Ovary (tissue), 3 donors: ENCODE results near the gene MEGF6.

ENCODE experiments used
- POLR2A ChIP-seq: fragments of 450-650 bp; IDR thresholded peaks from one replicate; pipeline ENCODE4 v1.6.1; 2017; ENCODE audit warnings: antibody characterized with exemption, mild to moderate bottlenecking, moderate library complexity
- TF ChIP-seq, protein P1 (sequence below), 3 donors: fragments of 450-650 bp in 2 of 3; fragments of 200-600 bp in 1 of 3; IDR thresholded peaks; one replicate each; pipeline versions ENCODE4 v1.5.1 to v1.8.0; 2016 to 2022; ENCODE audit warnings: antibody characterized with exemption in 3 of 3, mild to moderate bottlenecking in 1 of 3
- donor health status: DM: no; HTN: no; CAD: no.

DNA sequence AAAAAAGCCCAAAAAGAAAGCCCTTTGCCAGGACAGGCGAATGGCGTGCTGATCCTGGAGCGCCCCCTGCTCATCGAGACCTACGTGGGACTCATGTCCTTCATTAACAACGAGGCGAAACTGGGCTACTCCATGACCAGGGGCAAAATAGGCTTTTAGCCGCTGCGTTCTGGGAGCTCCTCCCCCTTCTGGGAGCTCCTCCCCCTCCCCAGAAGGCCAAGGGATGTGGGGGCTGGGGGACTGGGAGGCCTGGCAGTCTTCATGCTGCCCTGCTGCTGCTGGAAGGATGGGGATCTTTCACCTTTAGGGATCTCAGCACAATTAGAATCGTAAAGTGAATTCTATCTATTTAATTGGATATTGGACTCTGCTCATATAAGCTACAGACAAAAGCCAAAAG is 17.1 kb upstream of the MEGF6 start:
- TF ChIP-seq POLR2A = no peak
- TF ChIP-seq, protein P1, sequence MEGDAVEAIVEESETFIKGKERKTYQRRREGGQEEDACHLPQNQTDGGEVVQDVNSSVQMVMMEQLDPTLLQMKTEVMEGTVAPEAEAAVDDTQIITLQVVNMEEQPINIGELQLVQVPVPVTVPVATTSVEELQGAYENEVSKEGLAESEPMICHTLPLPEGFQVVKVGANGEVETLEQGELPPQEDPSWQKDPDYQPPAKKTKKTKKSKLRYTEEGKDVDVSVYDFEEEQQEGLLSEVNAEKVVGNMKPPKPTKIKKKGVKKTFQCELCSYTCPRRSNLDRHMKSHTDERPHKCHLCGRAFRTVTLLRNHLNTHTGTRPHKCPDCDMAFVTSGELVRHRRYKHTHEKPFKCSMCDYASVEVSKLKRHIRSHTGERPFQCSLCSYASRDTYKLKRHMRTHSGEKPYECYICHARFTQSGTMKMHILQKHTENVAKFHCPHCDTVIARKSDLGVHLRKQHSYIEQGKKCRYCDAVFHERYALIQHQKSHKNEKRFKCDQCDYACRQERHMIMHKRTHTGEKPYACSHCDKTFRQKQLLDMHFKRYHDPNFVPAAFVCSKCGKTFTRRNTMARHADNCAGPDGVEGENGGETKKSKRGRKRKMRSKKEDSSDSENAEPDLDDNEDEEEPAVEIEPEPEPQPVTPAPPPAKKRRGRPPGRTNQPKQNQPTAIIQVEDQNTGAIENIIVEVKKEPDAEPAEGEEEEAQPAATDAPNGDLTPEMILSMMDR (IDR thresholded peaks at IDR 0.05) = no peak
